ENCODE measurements around the gene MOB3C. TPM values are rescaled to one million over a fixed set of nuclear protein-coding genes. Genes with fewer than 3 reads are reported as not detected.

MOB3C gene
- total and polyA plus RNA-seq, 3 experiments from 2014 or later, result 10.3 to 26.0 (median 11.3) TPM

- Histone ChIP-seq H3K4me3 (ENCODE audit: low read length) (no peak overlapping the region), H3K27me3 (ENCODE audit: insufficient read depth, low read length, poor library complexity, severe bottlenecking) (no peaks in the 10 kb centered on the region), H3K4me1 (ENCODE audit: insufficient read depth, low read length) (no peaks in the 10 kb centered on the region), H3K9me3 (ENCODE audit: low read length) (no peaks in the 10 kb centered on the region), H3K36me3 (ENCODE audit: insufficient read depth, low read length) (peaks cover 15% of the 10 kb centered on the region), H3K27ac (ENCODE audit: low read depth, low read length) (no peak overlapping the region)
- CTCF ChIA-PET, result no interaction called here
- H3K9me3 Mint-ChIP-seq, result no peaks in the 10 kb centered on the region
- no peaks in the 10 kb centered on the region for H3K27me3 Mint-ChIP-seq
- DNase-seq, result no peak
- H3K36me3 Mint-ChIP-seq, result peaks cover 2 to 79% (median 28%) of the 10 kb centered on the region in 3 donors
- peaks cover 0 to 2% (median 0%) of the 10 kb centered on the region in 3 donors for H3K4me1 Mint-ChIP-seq
- H3K27ac Mint-ChIP-seq, result peak overlapping the region in 2 of 8 donors; percentile 51 to 72
- POLR2A ChIA-PET, result no interaction called here
- H3K4me3 Mint-ChIP-seq, result no peak overlapping the region
Observed at GRCh38 chr1:46637444-46638083, 21.0 kb upstream of the MOB3C start.

GRCh38 chr1:46635205-46635604 lies 18.6 kb upstream of the MOB3C start:
- H3K9me3 Mint-ChIP-seq, result no peaks in the 10 kb centered on the region
- ChIA-PET CTCF (no interaction called here), POLR2A (interaction anchor here (1.0 kb wide), 1 partner anchor 30 kb away, joined by 6 read pairs; no protein-coding TSS in a partner anchor)
- H3K27me3 Mint-ChIP-seq, result no peaks in the 10 kb centered on the region
- no peak overlapping the region for H3K4me3 Mint-ChIP-seq
- H3K4me1 Mint-ChIP-seq, result no peaks in the 10 kb centered on the region
- peaks cover 3 to 80% (median 20%) of the 10 kb centered on the region in 3 donors for H3K36me3 Mint-ChIP-seq
- no peak overlapping the region for H3K27ac Mint-ChIP-seq
- no peak overlapping the region for H3K27ac ChIP-seq (ENCODE audit: low read depth, low read length)
- no peak for DNase-seq
- no peaks in the 10 kb centered on the region for H3K27me3 ChIP-seq (ENCODE audit: insufficient read depth, low read length, poor library complexity, severe bottlenecking)
- H3K36me3 ChIP-seq (ENCODE audit: insufficient read depth, low read length), result peaks cover 23% of the 10 kb centered on the region
- H3K4me3 ChIP-seq (ENCODE audit: low read length), result no peak overlapping the region
- H3K4me1 ChIP-seq (ENCODE audit: insufficient read depth, low read length), result no peaks in the 10 kb centered on the region
- H3K9me3 ChIP-seq (ENCODE audit: low read length), result no peaks in the 10 kb centered on the region

- H3K27me3 Mint-ChIP-seq, result no peaks in the 10 kb centered on the region
- no peaks in the 10 kb centered on the region for H3K9me3 ChIP-seq (ENCODE audit: low read length)
- H3K36me3 ChIP-seq (ENCODE audit: insufficient read depth, low read length), result peaks cover 21% of the 10 kb centered on the region
- ChIA-PET POLR2A (interaction anchor here (0.6 kb wide), 1 partner anchor 19 kb away, joined by 3 read pairs; no protein-coding TSS in a partner anchor), CTCF (interaction anchor here (1.3 kb wide), 1 partner anchor 36 kb away, joined by 3 read pairs; no protein-coding TSS in a partner anchor)
- DNase-seq, result no peak
- no peak overlapping the region for H3K4me3 Mint-ChIP-seq
- no peaks in the 10 kb centered on the region for H3K4me1 ChIP-seq (ENCODE audit: insufficient read depth, low read length)
- H3K4me1 Mint-ChIP-seq, result no peaks in the 10 kb centered on the region
- no peak overlapping the region for H3K27ac ChIP-seq (ENCODE audit: low read depth, low read length)
- H3K4me3 ChIP-seq (ENCODE audit: low read length), result no peak overlapping the region
- peaks cover 3 to 57% (median 9%) of the 10 kb centered on the region in 3 donors for H3K36me3 Mint-ChIP-seq
- H3K27me3 ChIP-seq (ENCODE audit: insufficient read depth, low read length, poor library complexity, severe bottlenecking), result no peaks in the 10 kb centered on the region
- no peaks in the 10 kb centered on the region for H3K9me3 Mint-ChIP-seq
- no peak overlapping the region for H3K27ac Mint-ChIP-seq
Observed at GRCh38 chr1:46630719-46631118, 14.1 kb upstream of the MOB3C start.

- ChIA-PET CTCF (interaction anchor here (0.7 kb wide), 1 partner anchor 101 kb away, joined by 3 read pairs; no protein-coding TSS in a partner anchor), POLR2A (interaction anchor here (0.8 kb wide), 1 partner anchor 9 kb away, joined by 3 read pairs; no protein-coding TSS in a partner anchor)
- no peak for DNase-seq
- Histone ChIP-seq H3K27ac (ENCODE audit: low read depth, low read length) (no peak overlapping the region), H3K4me3 (ENCODE audit: low read length) (no peak overlapping the region), H3K36me3 (ENCODE audit: insufficient read depth, low read length) (no peaks in the 10 kb centered on the region), H3K4me1 (ENCODE audit: insufficient read depth, low read length) (no peaks in the 10 kb centered on the region), H3K9me3 (ENCODE audit: low read length) (no peaks in the 10 kb centered on the region), H3K27me3 (ENCODE audit: insufficient read depth, low read length, poor library complexity, severe bottlenecking) (no peaks in the 10 kb centered on the region)
- Mint-ChIP-seq H3K36me3 (peaks cover 0 to 3% (median 0%) of the 10 kb centered on the region in 3 donors), H3K27me3 (no peaks in the 10 kb centered on the region), H3K9me3 (no peaks in the 10 kb centered on the region), H3K27ac (no peak overlapping the region), H3K4me1 (no peaks in the 10 kb centered on the region), H3K4me3 (no peak overlapping the region)
Observed at GRCh38 chr1:46623743-46624644, 7.4 kb upstream of the MOB3C start.

GRCh38 chr1:46622344-46622743 lies 5.7 kb upstream of the MOB3C start:
- Mint-ChIP-seq H3K9me3 (no peaks in the 10 kb centered on the region), H3K4me1 (peaks cover 1 to 5% (median 4%) of the 10 kb centered on the region in 3 donors), H3K27ac (no peak overlapping the region), H3K27me3 (no peaks in the 10 kb centered on the region), H3K36me3 (no peaks in the 10 kb centered on the region), H3K4me3 (no peak overlapping the region)
- Histone ChIP-seq H3K27ac (ENCODE audit: low read depth, low read length) (no peak overlapping the region), H3K27me3 (ENCODE audit: insufficient read depth, low read length, poor library complexity, severe bottlenecking) (no peaks in the 10 kb centered on the region), H3K4me3 (ENCODE audit: low read length) (no peak overlapping the region), H3K4me1 (ENCODE audit: insufficient read depth, low read length) (peaks cover 3% of the 10 kb centered on the region), H3K36me3 (ENCODE audit: insufficient read depth, low read length) (no peaks in the 10 kb centered on the region), H3K9me3 (ENCODE audit: low read length) (no peaks in the 10 kb centered on the region)
- POLR2A ChIA-PET, result no interaction called here
- DNase-seq, result no peak
- CTCF ChIA-PET, result interaction anchor here (1.4 kb wide), 1 partner anchor 102 kb away, joined by 4 read pairs; no protein-coding TSS in a partner anchor

GRCh38 chr1:46621930-46622329 lies 5.3 kb upstream of the MOB3C start:
- no peaks in the 10 kb centered on the region for H3K36me3 ChIP-seq (ENCODE audit: insufficient read depth, low read length)
- POLR2A ChIA-PET, result no interaction called here
- H3K4me3 Mint-ChIP-seq, result no peak overlapping the region
- H3K9me3 ChIP-seq (ENCODE audit: low read length), result no peaks in the 10 kb centered on the region
- H3K4me3 ChIP-seq (ENCODE audit: low read length), result no peak overlapping the region
- no peaks in the 10 kb centered on the region for H3K27me3 ChIP-seq (ENCODE audit: insufficient read depth, low read length, poor library complexity, severe bottlenecking)
- CTCF ChIA-PET, result interaction anchor here (1.4 kb wide), 1 partner anchor 103 kb away, joined by 4 read pairs; no protein-coding TSS in a partner anchor
- no peaks in the 10 kb centered on the region for H3K27me3 Mint-ChIP-seq
- no peak overlapping the region for H3K27ac ChIP-seq (ENCODE audit: low read depth, low read length)
- H3K4me1 Mint-ChIP-seq, result peaks cover 5 to 9% (median 9%) of the 10 kb centered on the region in 3 donors
- H3K27ac Mint-ChIP-seq, result peak overlapping the region in 1 of 8 donors; percentile 50
- no peak for DNase-seq
- peaks cover 7% of the 10 kb centered on the region for H3K4me1 ChIP-seq (ENCODE audit: insufficient read depth, low read length)
- H3K9me3 Mint-ChIP-seq, result no peaks in the 10 kb centered on the region
- peaks cover 0 to 2% (median 0%) of the 10 kb centered on the region in 3 donors for H3K36me3 Mint-ChIP-seq

- peaks cover 21 to 26% (median 25%) of the 10 kb centered on the region in 3 donors for H3K4me1 Mint-ChIP-seq
- H3K9me3 ChIP-seq (ENCODE audit: low read length), result no peaks in the 10 kb centered on the region
- H3K9me3 Mint-ChIP-seq, result no peaks in the 10 kb centered on the region
- H3K27ac Mint-ChIP-seq, result no peak overlapping the region
- H3K27ac ChIP-seq (ENCODE audit: low read depth, low read length), result no peak overlapping the region
- H3K4me3 Mint-ChIP-seq, result no peak overlapping the region
- H3K36me3 Mint-ChIP-seq, result peaks cover 0 to 4% (median 2%) of the 10 kb centered on the region in 3 donors
- DNase-seq, result no peak
- H3K4me3 ChIP-seq (ENCODE audit: low read length), result no peak overlapping the region
- H3K27me3 ChIP-seq (ENCODE audit: insufficient read depth, low read length, poor library complexity, severe bottlenecking), result no peaks in the 10 kb centered on the region
- ChIA-PET CTCF (no interaction called here), POLR2A (no interaction called here)
- H3K36me3 ChIP-seq (ENCODE audit: insufficient read depth, low read length), result no peaks in the 10 kb centered on the region
- H3K27me3 Mint-ChIP-seq, result no peaks in the 10 kb centered on the region
- H3K4me1 ChIP-seq (ENCODE audit: insufficient read depth, low read length), result peaks cover 23% of the 10 kb centered on the region
Observed at GRCh38 chr1:46619656-46620258, 3.1 kb upstream of the MOB3C start.
